IPS DF 4.7 (cell line): ENCODE measurements around the gene OR11H7.
"Not testable (repeated sequence)": the region's sequence is repeated elsewhere in the genome, so short reads cannot be mapped to it uniquely, and the experiment has no call there.

Source experiments
- DNase-seq: peaks from one replicate; pipeline ENCODE4 v3.0.0-alpha.2; 2013; ENCODE audit warnings: low spot score; ENCODE audit errors: extremely low read depth

The OR11H7 gene

DNA sequence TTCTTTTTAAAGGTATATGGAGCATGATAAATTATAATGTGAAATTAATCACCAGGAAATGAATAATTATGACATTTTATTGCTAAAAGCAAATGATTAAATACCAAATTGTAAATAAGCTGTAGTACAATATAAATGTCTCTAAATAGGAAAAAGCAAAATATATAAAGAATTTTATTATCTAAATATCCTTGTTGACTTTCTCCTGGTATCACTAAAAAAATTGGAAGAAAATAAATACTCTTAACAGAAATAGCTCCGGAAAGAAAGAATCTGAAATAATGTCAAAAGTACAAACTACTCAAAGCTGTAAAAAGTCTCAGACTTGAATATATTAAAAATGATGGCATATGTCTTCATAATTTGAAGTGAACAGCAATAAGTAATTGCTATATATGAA is at the start of gene OR11H7:
OR11H7 (plus strand) TSS at position 301 of the 400 bp plus-strand sequence.
- DNase-seq: no peak

DNA sequence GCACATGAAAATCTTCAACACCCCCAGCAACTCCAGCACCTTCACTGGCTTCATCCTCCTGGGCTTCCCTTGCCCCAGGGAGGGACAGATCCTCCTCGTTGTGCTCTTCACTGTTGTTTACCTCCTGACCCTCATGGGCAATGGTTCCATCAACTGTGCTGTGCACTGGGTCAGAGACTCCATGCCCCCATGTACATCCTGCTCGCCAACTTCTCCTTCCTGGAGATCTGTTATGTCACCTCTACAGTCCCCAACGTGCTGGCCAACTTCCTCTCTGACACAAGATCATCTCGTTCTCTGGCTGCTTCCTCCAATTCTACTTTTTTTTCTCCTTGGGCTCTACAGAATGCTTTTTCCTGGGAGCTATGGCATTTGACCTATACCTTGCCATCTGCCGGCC is 49.6 kb upstream of the OR11H7 start:
- DNase-seq: no peak

DNA sequence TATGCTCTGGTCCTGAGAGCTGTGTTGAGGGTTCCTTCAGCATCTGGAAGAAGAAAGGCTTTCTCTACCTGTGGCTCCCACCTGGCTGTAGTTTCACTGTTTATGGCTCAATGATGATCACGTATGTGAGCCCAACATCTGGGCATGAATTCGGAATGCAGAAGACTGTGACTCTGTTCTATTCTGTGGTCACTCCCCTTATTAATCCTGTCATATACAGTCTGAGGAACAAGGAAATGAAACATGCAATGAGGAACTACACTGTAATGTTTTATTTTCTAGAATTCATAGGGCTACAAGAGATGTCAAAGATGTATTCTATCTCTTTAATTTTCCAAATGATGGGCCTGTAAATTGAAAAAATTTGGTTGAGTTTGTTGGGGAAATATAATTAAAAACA is 48.9 kb upstream of the OR11H7 start:
- DNase-seq: no peak

GRCh38 chr14:20180486-20180885 is 48.3 kb upstream of the OR11H7 start:
- DNase-seq: no peak

- no peak for DNase-seq
Observed at GRCh38 chr14:20184181-20184580, 44.6 kb upstream of the OR11H7 start.

GRCh38 chr14:20190596-20190995 is 38.2 kb upstream of the OR11H7 start, which contains the start of gene OR11G2:
Gene OR11G2, plus strand, starts transcription at chr14:20190896. Its CDS starts 6,542 bp downstream, at chr14:20197438.
- DNase-seq: no peak

DNA sequence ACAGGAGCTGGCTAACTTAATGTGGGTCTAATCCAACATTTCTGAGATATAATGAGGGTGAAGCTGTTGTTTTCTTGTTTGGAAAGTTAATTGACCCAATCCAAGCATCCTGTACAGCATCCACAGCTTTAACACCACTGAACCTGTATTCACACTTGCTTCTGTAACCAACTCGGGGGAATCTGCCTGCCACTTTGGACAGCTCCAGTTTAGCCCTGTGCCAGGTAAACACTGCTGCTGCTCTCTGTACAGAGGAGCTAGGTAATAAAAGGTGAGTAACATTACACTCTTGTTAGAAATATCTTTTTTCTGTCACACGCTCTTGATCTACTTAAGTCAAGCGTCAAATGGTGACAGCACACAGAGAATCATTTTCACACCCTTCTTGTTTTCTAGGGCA is 37.4 kb upstream of the OR11H7 start:
- DNase-seq: no peak

GRCh38 chr14:20194101-20194500 is 34.7 kb upstream of the OR11H7 start:
- no peak for DNase-seq

- DNase-seq: not testable (repeated sequence)
Observed at GRCh38 chr14:20195170-20195569, 33.6 kb upstream of the OR11H7 start.

DNA sequence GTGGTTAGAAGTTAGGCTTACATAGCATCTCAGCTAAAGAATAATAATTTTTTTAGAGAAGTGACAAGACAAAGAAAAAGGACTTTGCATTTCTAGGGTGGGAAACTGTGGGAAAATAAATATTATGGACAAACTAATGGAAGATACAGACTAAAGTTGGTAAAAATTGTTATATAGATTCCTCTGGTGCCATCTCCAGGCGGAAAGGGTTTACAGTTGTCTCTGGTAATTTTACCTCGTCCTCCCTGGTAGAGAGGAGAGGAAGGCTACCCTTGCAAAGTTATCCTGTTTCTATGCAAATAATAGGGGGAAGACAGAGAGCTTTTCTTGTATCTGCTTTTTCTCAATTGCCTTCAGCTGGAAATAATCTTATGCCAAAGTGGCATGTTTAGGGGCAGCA is 32.9 kb upstream of the OR11H7 start:
- no peak for DNase-seq

GRCh38 chr14:20197459-20197858 is 31.3 kb upstream of the OR11H7 start:
- no peak for DNase-seq

GRCh38 chr14:20198991-20199390 is 29.8 kb upstream of the OR11H7 start:
- no peak for DNase-seq

DNA sequence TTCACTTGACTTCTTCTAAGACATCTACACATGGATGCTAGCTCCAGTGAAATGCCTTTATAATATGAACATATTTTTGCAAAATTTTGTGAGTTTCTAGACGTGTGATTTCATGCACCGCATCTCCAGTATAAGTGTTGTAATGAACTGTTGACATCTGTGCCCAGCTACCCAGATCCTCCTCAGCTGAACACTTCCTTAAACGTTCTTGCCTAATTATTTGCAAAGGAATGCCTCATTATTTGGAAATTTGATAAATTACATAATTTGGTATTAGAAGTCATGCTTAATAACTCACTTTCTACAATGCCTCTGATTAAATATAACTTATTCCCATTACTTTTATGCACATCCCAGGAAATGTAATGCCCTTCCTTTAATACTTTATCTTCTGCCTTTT is 24.1 kb upstream of the OR11H7 start:
- no peak for DNase-seq

GRCh38 chr14:20209595-20209994 is 19.2 kb upstream of the OR11H7 start:
- no peak for DNase-seq

DNA sequence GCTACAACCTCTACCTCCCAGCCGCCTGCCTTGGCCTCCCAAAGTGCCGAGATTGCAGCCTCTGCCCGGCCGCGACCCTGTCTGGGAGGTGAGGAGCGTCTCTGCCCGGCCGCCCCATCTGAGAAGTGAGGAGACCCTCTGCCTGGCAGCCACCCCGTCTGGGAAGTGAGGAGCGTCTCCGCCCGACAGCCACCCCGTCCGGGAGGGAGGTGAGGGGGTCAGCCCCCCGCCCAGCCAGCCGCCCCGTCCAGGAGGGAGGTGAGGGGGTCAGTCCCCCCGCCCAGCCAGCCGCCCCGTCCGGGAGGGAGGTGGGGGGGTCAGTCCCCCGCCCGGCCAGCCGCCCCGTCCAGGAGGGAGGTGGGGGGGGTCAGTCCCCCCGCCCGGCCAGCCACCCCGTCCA is 16.4 kb upstream of the OR11H7 start:
- not testable (repeated sequence) for DNase-seq

GRCh38 chr14:20215196-20215595 is 13.6 kb upstream of the OR11H7 start:
- DNase-seq: no peak

DNA sequence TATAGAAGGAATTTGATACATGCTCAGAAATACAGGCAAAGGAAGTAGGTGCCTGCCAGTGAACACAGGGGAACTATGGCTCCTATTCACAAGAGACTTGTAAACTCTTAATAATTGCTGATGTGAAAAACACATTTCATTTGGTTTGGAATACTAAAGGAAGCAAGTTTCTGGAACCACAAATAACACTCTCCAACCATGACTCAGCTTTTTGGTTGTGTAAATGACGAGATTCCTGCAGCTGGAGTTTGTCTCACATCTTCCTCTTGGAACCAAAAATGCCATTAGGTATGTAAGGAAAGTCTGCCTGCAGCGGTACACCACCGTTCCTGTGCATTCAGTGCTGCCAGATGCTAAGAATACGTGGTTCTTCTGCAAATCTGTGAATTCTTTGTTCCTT is 9.7 kb upstream of the OR11H7 start:
- no peak for DNase-seq

DNA sequence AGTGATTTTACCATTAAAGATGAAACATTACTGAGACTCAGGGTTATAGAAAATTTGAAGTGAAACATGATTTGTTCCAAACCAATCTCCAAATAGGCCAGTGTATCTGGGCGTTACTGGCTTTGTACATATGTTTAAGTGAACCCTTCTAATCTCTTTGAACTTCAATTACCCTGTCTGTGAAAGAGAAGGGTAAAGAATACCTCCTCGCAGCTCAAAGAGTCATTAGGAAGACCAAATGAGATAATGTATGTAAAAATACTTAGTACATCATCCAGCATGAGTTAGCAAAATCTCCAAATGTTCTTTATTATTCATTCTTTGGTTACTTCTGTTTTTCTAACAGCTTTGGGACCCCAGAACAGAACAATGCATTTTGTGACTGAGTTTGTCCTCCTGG is 5.4 kb upstream of the OR11H7 start, which contains the start of gene OR11H6:
OR11H6 (plus strand) TSS at position 301 of the 400 bp plus-strand sequence; CDS start at position 301, 0 bp downstream.
- no peak for DNase-seq

DNA sequence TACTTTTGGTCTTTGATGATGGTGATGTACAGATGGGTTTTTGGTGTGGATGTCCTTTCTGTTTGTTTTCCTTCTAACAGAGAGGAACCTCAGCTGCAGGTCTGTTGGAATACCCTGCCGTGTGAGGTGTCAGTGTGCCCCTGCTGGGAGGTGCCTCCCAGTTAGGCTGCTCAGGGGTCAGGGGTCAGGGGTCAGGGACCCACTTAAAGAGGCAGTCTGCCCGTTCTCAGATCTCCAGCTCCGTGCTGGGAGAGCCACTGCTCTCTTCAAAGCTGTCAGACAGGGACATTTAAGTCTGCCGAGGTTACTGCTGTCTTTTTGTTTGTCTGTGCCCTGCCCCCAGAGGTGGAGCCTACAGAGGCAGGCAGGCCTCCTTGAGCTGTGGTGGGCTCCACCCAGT is 6.6 kb downstream of the OR11H7 start:
- not testable (repeated sequence) for DNase-seq

DNA sequence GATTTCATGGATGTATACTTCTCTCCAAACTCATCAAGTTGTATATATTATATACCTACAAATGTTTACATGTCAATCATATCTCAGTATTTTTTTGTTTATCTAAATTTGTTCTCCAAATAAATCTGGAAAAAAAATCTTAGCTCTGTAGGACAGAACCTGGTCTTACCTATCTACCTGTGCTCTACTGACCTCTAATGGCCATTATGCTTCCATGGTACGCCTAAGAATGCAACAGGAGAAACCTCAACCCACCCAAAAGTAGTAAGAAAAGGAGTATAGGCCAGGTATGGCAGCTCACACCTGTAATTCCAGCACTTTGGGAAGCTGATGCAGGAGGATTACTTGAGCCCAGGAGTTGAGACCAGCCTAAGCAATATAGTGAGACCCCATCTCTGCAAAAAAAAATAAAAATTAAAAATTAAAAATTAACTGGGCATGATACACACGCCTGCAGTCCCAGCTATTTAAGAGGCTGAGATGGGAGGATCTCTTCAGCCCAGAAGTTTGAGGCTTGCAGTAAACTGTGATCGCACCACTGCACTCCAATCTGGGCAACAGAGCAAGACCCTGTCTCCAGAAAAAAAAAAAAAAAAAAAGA is 19.0 kb downstream of the OR11H7 start:
- DNase-seq: no peak

- DNase-seq: peak; percentile 19
Observed at GRCh38 chr14:20262642-20263128, 33.9 kb downstream of the OR11H7 start.

- not testable (repeated sequence) for DNase-seq
Observed at GRCh38 chr14:20264361-20264760, 35.6 kb downstream of the OR11H7 start.

DNA sequence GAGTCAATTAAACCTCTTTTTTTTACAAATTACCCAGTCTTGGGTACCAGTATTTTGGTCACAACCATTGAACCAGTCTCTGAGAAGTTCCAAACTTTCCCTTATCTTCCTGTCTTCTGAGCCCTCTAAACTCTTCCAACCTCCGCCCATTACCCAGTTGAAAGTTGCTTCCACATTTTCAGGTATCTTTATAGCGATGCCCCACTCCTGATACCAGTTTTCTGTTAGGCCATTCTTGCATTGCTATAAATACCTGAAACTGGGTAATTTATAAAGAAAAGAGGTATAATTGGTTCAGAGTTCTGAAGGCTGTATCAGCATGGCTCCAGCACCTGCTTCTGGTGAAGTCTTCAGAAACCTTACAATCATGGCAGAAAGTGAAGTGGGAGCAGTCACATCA is 45.3 kb downstream of the OR11H7 start:
- no peak for DNase-seq
